Type B pancreatic cell (in vitro differentiated cells): ENCODE results near the gene CABP4. TPM values are rescaled to one million over a fixed set of nuclear protein-coding genes. Genes with fewer than 3 reads are reported as not detected.
A peak's percentile ranks its signal among the peaks of the same experiment; 100 is the strongest.

ENCODE experiments used
- DNase-seq: peaks from one replicate; pipeline ENCODE4 v3.0.0; 2021; ENCODE audit warnings: mixed read lengths; ENCODE audit not compliant: unreplicated experiment; ENCODE audit errors: extremely low spot score
- H3K27ac Mint-ChIP-seq: 2 replicates; pipeline ENCODE4 v1.8.0; 2021; ENCODE audit warnings: mild to moderate bottlenecking, mixed read lengths
- H3K27me3 Mint-ChIP-seq: 2 replicates; pipeline ENCODE4 v1.8.0; 2021; ENCODE audit warnings: mixed read lengths
- H3K36me3 Mint-ChIP-seq: 2 replicates; pipeline ENCODE4 v1.8.0; 2021; ENCODE audit warnings: mixed read lengths
- H3K4me1 Mint-ChIP-seq: one replicate; pipeline ENCODE4 v1.8.0; 2021; ENCODE audit warnings: mixed read lengths; ENCODE audit not compliant: unreplicated experiment
- H3K4me3 Mint-ChIP-seq: 2 replicates; pipeline ENCODE4 v1.8.0; 2021; ENCODE audit warnings: mild to moderate bottlenecking, mixed read lengths
- H3K9me3 Mint-ChIP-seq: 2 replicates; pipeline ENCODE4 v1.8.0; 2021; ENCODE audit warnings: mixed read lengths
- CTCF ChIP-seq: fragments of 200-600 bp; sonication (generic); conservative IDR thresholded peaks from 2 replicates; pipeline ENCODE4 v1.5.0; 2021; ENCODE audit warnings: antibody characterized with exemption, mild to moderate bottlenecking
- total RNA-seq: library from RNA; stranded (reverse); gene quantifications from 2 replicates; pipeline ENCODE4 v1.2.1, GENCODE V29; 2021; ENCODE audit warnings: low replicate concordance

Gene CABP4
- total RNA-seq, 1 donor from 2014 or later: not detected

GRCh38 chr11:67411785-67412152, 43.4 kb upstream of the CABP4 start:
- Mint-ChIP-seq H3K4me3 (no peak overlapping the region), H3K9me3 (no peaks in the 10 kb centered on the region), H3K36me3 (no peaks in the 10 kb centered on the region)

GRCh38 chr11:67412495-67413179, 42.5 kb upstream of the CABP4 start:
- H3K27me3 Mint-ChIP-seq: peaks cover 58% of the 10 kb centered on the region
- no peak overlapping the region for H3K4me3 Mint-ChIP-seq
- TF ChIP-seq CTCF: no peak
- no peak overlapping the region for H3K27ac Mint-ChIP-seq
- H3K4me1 Mint-ChIP-seq: peaks cover 13% of the 10 kb centered on the region
- H3K9me3 Mint-ChIP-seq: no peaks in the 10 kb centered on the region
- no peak for DNase-seq
- no peaks in the 10 kb centered on the region for H3K36me3 Mint-ChIP-seq

More at GRCh38 chr11:67411785-67412152, 43.4 kb upstream of the CABP4 start:
- DNase-seq: no peak
- TF ChIP-seq CTCF: no peak
- H3K27me3 Mint-ChIP-seq: peaks cover 57% of the 10 kb centered on the region
- no peak overlapping the region for H3K27ac Mint-ChIP-seq
- peaks cover 18% of the 10 kb centered on the region for H3K4me1 Mint-ChIP-seq

- Mint-ChIP-seq H3K36me3 (no peaks in the 10 kb centered on the region), H3K27me3 (peaks cover 54% of the 10 kb centered on the region), H3K9me3 (no peaks in the 10 kb centered on the region), H3K4me3 (peak overlapping the region; percentile 50), H3K4me1 (peaks cover 13% of the 10 kb centered on the region), H3K27ac (no peak overlapping the region)
- no peak for TF ChIP-seq CTCF
- DNase-seq: no peak
These were observed 41.8 kb upstream of the CABP4 start for GRCh38 chr11:67413266-67413849.

- no peak for DNase-seq
- H3K27ac Mint-ChIP-seq: no peak within 1 kb of the TSS
- no peaks in the 10 kb centered on the region for H3K36me3 Mint-ChIP-seq
- H3K27me3 Mint-ChIP-seq: peaks cover 54% of the 10 kb centered on the region
- H3K4me3 Mint-ChIP-seq: peak within 1 kb of the TSS; percentile 77
- TF ChIP-seq CTCF: no peak
- no peaks in the 10 kb centered on the region for H3K9me3 Mint-ChIP-seq
- peaks cover 13% of the 10 kb centered on the region for H3K4me1 Mint-ChIP-seq
These were observed 39.5 kb upstream of the CABP4 start, which contains the start of gene CARNS1 for GRCh38 chr11:67415501-67416304. Gene CARNS1, plus strand, starts transcription at chr11:67415678. Its CDS starts 522 bp downstream, at chr11:67416200.

- Mint-ChIP-seq H3K27ac (no peak overlapping the region), H3K36me3 (no peaks in the 10 kb centered on the region), H3K9me3 (no peaks in the 10 kb centered on the region), H3K27me3 (peaks cover 48% of the 10 kb centered on the region), H3K4me1 (peaks cover 17% of the 10 kb centered on the region), H3K4me3 (peak overlapping the region; percentile 77)
- no peak for DNase-seq
- no peak for TF ChIP-seq CTCF
These were observed 38.5 kb upstream of the CABP4 start for GRCh38 chr11:67416416-67417335.
